GM21717 (cell line): ENCODE data around the gene AP1S3.

Experiments
- ATAC-seq: cut with Tn5 transposase; IDR thresholded peaks from one replicate; pipeline ENCODE4 v1.9.1; 2021; ENCODE audit warnings: mild to moderate bottlenecking, moderate library complexity; ENCODE audit not compliant: unreplicated experiment

Gene AP1S3

GRCh38 chr2:223764796-223765195 is 72.6 kb downstream of the AP1S3 start:
- ATAC-seq: no peak

- ATAC-seq: no peak
Measured at GRCh38 chr2:223762853-223763252, 74.5 kb downstream of the AP1S3 start.

DNA sequence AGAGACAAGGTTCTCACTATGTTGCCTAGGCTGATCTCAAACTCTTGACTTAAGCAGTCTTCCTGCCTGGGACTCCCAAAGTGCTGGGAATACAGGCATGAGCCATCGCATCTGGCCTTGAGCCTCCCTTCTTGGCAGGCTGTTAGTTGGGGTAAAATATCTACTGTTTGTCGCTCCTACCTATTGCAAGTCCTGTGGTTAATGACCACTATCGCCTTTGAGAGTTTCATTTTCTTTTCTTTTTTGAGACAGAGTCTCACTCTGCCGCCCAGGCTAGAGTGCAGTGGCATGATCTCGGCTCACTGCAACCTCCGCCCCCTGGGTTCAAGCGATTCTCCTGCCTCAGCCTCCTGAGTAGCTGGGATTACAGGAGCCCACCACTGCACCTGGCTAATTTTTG is 75.6 kb downstream of the AP1S3 start:
- ATAC-seq: peak; percentile 69

DNA sequence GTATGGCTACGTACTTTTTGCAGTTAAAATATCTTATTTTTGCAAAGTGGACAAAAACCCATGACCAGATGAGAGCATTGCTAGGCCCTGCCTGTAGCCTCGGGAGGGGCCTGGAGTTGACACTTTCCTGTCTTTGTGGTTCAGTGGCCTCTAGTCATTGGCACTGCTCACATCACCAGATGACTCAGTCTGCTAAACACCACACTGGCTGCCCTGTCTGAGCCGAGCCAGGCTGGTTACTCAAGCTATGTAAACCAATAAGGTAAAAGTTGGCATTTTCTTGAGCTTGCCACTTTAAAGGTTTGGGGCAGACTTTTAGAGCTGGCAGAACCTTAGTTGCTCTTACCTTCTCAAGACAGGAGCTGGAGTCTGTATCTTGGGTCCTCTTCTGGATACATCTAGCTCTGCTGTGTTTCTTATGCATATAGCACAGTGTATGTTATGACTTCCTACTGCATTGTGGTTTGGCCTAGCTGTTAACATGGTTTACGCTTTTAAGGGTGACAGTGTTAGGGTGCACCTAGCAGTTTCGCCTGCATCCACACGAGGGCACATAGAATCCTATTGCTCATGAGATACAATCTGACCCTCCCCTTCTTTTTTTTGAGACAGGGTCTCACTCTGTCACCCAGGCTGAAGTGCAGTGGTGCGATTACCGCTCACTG is 76.4 kb downstream of the AP1S3 start:
- ATAC-seq: peak; percentile 80

DNA sequence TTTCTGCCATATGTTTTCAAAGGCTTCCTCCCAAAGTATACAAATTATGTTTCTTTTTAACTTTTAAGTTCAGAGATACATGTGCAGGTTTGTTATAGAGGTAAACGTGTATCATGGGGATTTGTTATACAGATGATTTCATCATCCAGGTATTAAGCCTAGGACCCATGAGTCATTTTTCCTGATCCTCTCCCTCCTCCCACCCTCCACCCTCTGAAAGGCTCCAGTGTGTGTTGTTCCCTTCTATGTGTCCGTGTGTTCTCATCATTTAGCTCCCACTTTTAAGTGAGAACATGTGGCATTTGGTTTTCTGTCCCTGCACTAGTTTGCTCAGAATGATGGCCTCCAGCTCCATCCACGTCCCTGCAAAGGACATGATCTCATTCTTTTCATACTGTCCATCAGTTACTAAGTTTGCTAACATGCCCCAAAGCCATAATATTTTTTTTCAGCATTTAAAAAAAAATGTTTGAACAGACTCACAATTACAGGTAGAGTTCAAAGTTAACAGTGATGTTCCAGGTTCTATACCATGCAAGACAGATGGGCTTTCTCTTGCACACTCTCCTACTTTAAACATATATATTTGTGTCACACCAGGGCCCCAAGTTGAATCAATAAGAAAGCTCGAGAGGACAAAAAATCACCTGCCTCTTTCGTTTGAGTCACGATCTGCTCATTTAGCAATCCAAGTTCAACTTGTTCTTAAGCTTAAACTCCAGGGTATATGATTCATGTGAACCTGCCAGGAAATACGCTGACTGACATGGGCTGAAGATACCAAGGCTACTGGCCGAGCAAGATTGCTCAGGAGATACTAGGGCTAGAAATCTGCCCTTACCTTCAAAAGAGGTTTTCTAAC is 77.6 kb downstream of the AP1S3 start:
- ATAC-seq: no peak

DNA sequence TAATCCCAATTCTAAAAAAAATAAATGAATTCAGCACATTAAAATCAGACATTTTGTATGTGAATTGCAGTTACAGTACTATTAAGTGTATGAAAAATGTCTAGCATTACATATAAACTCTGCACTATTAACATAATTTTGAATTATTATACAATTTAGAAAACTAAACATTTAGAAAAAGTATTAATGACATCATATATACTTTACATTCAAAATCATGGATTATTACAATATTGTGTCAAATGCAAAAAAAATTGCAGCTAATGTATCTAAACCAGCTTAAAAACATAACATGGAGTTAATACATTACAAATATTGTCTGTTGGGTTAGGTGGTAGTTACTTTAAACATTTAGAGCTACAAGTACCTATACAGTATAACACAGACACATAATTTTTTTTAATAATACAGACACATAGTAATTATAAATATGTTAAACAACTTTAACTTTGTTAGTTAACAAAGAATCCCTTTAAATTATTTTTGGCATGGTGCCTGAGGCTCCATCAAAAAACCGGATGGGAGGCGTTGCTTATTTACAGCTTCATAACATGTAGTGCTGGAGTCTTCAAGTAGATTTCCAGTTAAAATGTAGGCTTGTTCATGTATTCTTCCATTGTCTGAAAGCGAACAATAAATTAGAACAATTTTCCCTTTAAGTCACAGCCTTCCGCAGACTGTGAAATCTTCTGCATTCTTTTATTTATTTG is 79.1 kb downstream of the AP1S3 start:
- ATAC-seq: no peak

GRCh38 chr2:223753940-223754339 is 83.4 kb downstream of the AP1S3 start:
- no peak for ATAC-seq

DNA sequence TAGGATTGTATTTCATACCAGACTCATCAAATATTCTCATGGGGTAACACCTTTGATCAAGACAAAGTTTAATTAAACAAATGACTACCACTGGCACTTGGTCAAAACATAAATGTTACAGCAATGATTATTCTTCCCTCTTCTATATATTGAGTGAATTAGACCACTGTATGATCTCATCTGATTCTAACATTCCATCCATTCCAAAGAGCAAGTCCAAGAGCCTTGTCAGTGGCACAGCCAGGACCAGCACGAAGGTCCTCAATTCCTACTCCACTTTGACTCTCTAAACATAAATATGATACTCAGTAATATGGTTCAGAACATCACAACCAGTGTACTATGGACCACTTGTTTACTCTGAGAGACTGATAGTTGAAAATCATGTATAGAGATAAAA is 86.4 kb downstream of the AP1S3 start:
- no peak for ATAC-seq

- no peak for ATAC-seq
Measured at GRCh38 chr2:223747392-223748042, 89.9 kb downstream of the AP1S3 start.

GRCh38 chr2:223746611-223747010 is 90.8 kb downstream of the AP1S3 start:
- ATAC-seq: no peak

- ATAC-seq: no peak
Measured at GRCh38 chr2:223744580-223744979, 92.8 kb downstream of the AP1S3 start.

DNA sequence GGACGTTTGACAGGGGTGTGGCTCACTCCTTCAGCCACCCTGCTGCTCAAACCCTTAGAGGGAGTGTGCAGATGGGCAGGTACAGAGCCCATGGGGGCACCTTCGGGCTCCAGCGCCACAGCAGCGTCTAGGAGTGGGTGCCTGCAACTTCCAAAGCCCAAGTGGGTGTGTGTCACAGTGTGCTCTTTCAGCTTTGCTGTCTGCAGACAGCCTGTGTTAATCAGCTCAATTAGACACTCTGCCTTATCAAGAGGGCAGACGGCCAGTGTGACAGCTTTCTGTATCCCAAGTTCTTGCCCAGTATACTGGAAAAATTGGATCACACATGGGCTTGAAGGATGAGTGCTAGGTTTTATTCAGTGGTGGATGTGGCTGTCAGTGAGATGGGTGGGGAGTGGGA is 96.7 kb downstream of the AP1S3 start:
- no peak for ATAC-seq

DNA sequence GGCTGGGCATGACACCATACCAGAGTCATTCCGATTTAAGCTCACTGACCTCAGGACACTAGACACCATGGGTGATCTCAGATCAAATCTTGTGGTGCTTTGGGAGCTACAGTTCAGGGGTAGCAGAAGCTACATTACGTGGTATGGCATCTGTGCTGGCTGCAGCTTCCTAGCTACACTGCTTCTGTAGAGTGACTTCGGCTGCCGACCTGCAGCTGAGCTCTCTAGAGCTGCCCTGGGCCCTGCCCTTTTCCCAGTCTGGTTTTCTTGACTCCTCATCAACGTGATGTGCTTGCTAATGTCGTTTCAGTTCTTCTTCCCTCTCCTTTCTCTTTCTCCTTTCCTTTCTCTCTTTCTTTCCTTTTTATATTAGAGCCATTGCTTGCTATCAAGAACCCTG is 100.2 kb downstream of the AP1S3 start:
- ATAC-seq: no peak

DNA sequence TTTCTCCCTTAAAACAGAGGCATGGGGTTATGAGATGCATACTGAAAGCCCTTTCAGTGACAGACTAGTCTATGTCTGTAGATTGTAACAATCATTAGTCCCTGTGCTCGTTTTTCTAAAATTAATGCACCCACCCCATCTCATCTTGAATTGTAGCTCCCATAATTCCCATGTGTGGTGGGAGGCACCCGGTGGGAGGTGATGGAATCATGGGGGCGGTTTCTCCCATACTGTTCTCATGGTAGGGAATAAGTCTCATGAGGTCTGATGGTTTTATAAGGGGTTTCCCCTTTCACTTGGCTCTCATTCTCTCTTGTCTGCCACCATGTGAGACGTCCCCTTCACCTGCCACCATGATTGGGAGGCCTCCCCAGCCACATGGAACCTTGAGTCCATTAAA is 100.9 kb downstream of the AP1S3 start:
- no peak for ATAC-seq

- ATAC-seq: no peak
Measured at GRCh38 chr2:223735659-223736244, 101.6 kb downstream of the AP1S3 start.

DNA sequence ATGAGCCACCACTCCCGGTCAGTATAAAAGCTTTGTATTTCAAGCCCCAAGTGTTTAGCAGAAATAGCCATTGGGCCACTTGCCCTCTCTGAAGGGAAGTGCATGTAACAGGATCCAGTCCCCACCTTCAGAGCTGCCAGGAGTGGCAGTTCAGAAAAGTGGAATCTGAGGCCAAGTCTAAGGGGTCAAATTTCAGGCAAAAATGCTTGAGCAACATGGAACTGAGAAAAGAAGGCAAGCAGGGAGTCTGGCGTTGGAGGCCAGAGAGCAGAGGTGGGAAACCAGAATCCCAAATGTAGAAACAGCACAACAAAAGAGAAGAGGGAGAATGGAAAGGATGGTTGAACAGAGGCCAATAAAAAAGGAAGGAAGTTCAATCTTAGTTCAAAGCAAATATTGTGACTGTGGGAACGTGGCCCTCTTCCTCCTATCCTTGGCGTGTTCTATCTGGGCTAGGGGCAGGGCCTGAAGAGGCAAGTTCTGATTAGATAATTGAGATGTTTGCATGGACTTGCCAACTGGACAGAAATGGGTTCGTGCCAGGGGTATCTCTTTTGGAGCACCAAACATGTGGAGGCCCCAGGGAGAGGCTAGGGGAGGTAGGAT is 102.2 kb downstream of the AP1S3 start:
- no peak for ATAC-seq

DNA sequence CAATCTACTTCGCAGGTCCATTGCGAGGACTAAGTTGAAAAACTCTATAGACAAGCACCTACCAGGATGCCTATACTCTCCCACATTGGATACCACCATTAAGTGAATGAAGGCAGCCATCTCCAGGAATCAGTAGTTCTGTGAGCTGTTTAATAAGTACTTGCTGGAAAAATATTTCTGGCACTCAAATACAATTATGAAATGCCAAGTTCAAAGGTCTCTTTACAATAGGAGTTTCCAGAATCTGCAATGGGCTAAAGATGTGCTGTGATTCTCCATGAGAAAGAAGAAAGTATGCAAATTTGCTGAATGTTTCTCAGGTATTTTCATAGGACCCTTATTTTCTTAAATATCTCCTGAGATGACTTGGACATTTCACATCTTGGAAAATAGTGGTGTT is 103.0 kb downstream of the AP1S3 start:
- ATAC-seq: no peak

DNA sequence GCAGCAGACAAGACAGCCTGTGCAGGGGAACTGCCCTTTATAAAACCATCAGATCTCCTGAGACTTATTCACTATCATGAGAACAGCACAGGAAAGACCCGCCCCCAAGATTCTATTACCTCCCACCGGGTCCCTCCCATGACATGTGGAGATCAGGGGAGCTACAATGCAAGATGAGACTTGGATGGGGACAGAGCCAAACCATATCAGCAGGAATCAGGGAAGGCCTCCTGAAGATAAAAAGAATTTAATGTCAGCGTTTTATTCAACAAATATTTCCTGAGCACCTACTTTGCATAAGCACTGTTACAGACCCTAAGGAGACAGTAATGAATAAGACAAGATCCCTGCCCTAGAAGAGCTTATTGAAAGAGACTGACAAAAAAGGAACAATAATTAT is 105.0 kb downstream of the AP1S3 start:
- no peak for ATAC-seq

GRCh38 chr2:223731503-223731902 is 105.9 kb downstream of the AP1S3 start:
- no peak for ATAC-seq

DNA sequence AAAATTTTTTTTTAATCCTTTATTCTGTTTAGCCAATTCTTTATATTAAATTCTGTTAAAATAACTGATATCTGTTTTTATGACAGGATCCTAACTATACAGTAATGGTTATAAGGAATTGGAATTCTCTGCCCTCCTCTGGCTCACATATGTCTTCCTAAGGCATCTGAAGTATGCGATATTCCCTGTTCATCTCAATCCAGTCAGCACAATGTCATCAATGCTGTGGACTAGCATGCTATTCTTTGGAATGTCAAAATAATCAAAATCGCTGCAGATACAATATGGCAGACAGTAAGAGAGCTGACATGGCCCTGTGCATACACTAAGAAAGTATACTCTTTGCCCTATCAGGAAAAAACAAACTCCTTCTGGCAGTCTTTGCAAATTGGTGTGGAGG is 107.6 kb downstream of the AP1S3 start:
- ATAC-seq: no peak

DNA sequence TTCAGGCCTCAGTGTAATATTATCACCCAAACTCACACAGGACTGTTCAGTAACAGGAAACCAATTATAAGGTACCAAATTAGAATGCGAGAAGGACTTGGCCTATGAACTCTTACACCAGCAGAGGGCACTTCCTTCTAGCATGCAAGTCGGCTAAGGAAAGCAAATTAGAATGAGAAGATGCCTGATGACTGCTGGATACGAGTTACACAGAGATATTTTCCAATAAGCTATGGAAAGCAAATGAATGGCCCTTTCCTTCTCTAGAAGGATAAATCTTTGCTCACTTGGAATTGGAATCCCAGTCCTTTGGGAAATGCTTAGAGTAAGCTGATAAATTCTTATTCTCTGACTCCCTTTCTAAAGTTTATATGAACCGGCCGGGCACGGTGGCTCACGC is 109.8 kb downstream of the AP1S3 start:
- peak; percentile 83 for ATAC-seq
